NCI-H2171 treated with DMSO at 0.1 percent for 48 hours (cell line): ENCODE measurements around the gene HIP1.
"Not testable (repeated sequence)": the region's sequence is repeated elsewhere in the genome, so short reads cannot be mapped to it uniquely, and the experiment has no call there.

Experiments used
- DNase-seq: peaks from one replicate; lab custom pipeline; 2025; lab: John Stamatoyannopoulos, UW

HIP1 gene

GRCh38 chr7:75686551-75686950 lies 52.2 kb downstream of the HIP1 start:
- DNase-seq, result no peak

GRCh38 chr7:75682052-75682451 lies 56.7 kb downstream of the HIP1 start:
- not testable (repeated sequence) for DNase-seq

GRCh38 chr7:75679060-75679459 lies 59.7 kb downstream of the HIP1 start:
- no peak for DNase-seq

- DNase-seq, result no peak
Measured at GRCh38 chr7:75669579-75669978, 69.2 kb downstream of the HIP1 start.

GRCh38 chr7:75667938-75668337 lies 70.8 kb downstream of the HIP1 start:
- DNase-seq, result peak; percentile 23

- no peak for DNase-seq
Measured at GRCh38 chr7:75663302-75663907, 75.3 kb downstream of the HIP1 start.

- DNase-seq, result no peak
Measured at GRCh38 chr7:75662579-75663301, 76.0 kb downstream of the HIP1 start.

GRCh38 chr7:75660566-75661215 lies 78.0 kb downstream of the HIP1 start:
- no peak for DNase-seq

- no peak for DNase-seq
Measured at GRCh38 chr7:75658802-75659201, 79.9 kb downstream of the HIP1 start.

- DNase-seq, result no peak
Measured at GRCh38 chr7:75658369-75658768, 80.4 kb downstream of the HIP1 start.

GRCh38 chr7:75657866-75658265 lies 80.9 kb downstream of the HIP1 start:
- no peak for DNase-seq

GRCh38 chr7:75656740-75657139 lies 82.0 kb downstream of the HIP1 start:
- DNase-seq, result no peak

GRCh38 chr7:75655536-75655935 lies 83.2 kb downstream of the HIP1 start:
- no peak for DNase-seq

- no peak for DNase-seq
Measured at GRCh38 chr7:75654855-75655254, 83.9 kb downstream of the HIP1 start.

- DNase-seq, result no peak
Measured at GRCh38 chr7:75653651-75654050, 85.1 kb downstream of the HIP1 start.

- DNase-seq, result no peak
Measured at GRCh38 chr7:75652788-75653187, 86.0 kb downstream of the HIP1 start.

GRCh38 chr7:75650681-75651080 lies 88.1 kb downstream of the HIP1 start:
- no peak for DNase-seq

GRCh38 chr7:75650062-75650461 lies 88.7 kb downstream of the HIP1 start:
- DNase-seq, result no peak

GRCh38 chr7:75649462-75649861 lies 89.3 kb downstream of the HIP1 start:
- DNase-seq, result no peak

- DNase-seq, result no peak
Measured at GRCh38 chr7:75647709-75648438, 90.9 kb downstream of the HIP1 start.

GRCh38 chr7:75646571-75647102 lies 92.1 kb downstream of the HIP1 start:
- no peak for DNase-seq

- no peak for DNase-seq
Measured at GRCh38 chr7:75645570-75645969, 93.2 kb downstream of the HIP1 start.
